HEK293 (cell line): ENCODE measurements around the gene CD84.

Experiments
- CTCF ChIA-PET: fragments of 350-600 bp; formaldehyde crosslinking; extraction: SDS; loops from one replicate; lab custom pipeline; 2021; ENCODE audit warnings: antibody characterized with exemption; lab: Yijun Ruan, JAX
- POLR2A ChIA-PET: fragments of 300-600 bp; formaldehyde crosslinking; extraction: SDS; loops from one replicate; lab custom pipeline; 2020; ENCODE audit warnings: antibody characterized with exemption, inconsistent platforms; lab: Yijun Ruan, JAX
- H3K27ac ChIP-seq: fragments of 200-500 bp; sonication (Bioruptor generic); 2 replicates; pipeline ENCODE4 v1.5.1; 2014; ENCODE audit warnings: low read depth, low read length, control low read depth, inconsistent platforms; ENCODE audit errors: extremely low read depth
- H3K36me3 ChIP-seq, 2 experiments: fragments of 200-500 bp in 1 of 2; sonication (Bioruptor generic) in 1 of 2; 1 replicate in 1 of 2; 2 replicates in 1 of 2; pipeline ENCODE4 v1.5.1; 2014 to 2017; ENCODE audit warnings: inconsistent platforms in 2 of 2, low read length in 2 of 2; ENCODE audit not compliant: control insufficient read depth in 2 of 2, insufficient read depth in 1 of 2
- H3K4me1 ChIP-seq: fragments of 200-500 bp; sonication (Bioruptor generic); 2 replicates; pipeline ENCODE4 v1.5.1; 2014; ENCODE audit warnings: mild to moderate bottlenecking, low read length, inconsistent platforms; ENCODE audit not compliant: control insufficient read depth, insufficient read depth
- H3K4me3 ChIP-seq: 2 replicates; pipeline ENCODE4 v1.5.1; 2011; ENCODE audit warnings: low read depth, mild to moderate bottlenecking, control low read depth, low read length, moderate library complexity
- H3K9me3 ChIP-seq: fragments of 200-500 bp; sonication (Bioruptor generic); 2 replicates; pipeline ENCODE4 v1.5.1; 2014; ENCODE audit warnings: low read depth, low read length, inconsistent platforms; ENCODE audit not compliant: control insufficient read depth, insufficient read depth
- GLIS1 ChIP-seq: fragments of 450-650 bp; formaldehyde crosslinking; IDR thresholded peaks from 2 replicates; pipeline ENCODE4 v1.5.1; 2016; ENCODE audit warnings: missing biosample characterization, missing genetic modification characterization
- GLIS2 ChIP-seq: fragments of 450-650 bp; formaldehyde crosslinking; IDR thresholded peaks from 2 replicates; pipeline ENCODE4 v1.5.1; 2016; ENCODE audit warnings: missing biosample characterization, missing genetic modification characterization
- HIC1 ChIP-seq: fragments of 450-650 bp; formaldehyde crosslinking; IDR thresholded peaks from 2 replicates; pipeline ENCODE4 v1.5.1; 2016; ENCODE audit warnings: missing biosample characterization, missing genetic modification characterization
- INSM2 ChIP-seq: fragments of 450-650 bp; formaldehyde crosslinking; IDR thresholded peaks from 2 replicates; pipeline ENCODE4 v1.5.1; 2016; ENCODE audit warnings: missing biosample characterization, missing genetic modification characterization
- KLF1 ChIP-seq: fragments of 450-650 bp; formaldehyde crosslinking; IDR thresholded peaks from 2 replicates; pipeline ENCODE4 v1.5.1; 2016; ENCODE audit warnings: missing biosample characterization, missing genetic modification characterization
- REPIN1 ChIP-seq: fragments of 450-650 bp; formaldehyde crosslinking; IDR thresholded peaks from 2 replicates; pipeline ENCODE4 v1.5.1; 2017; ENCODE audit warnings: missing biosample characterization, missing genetic modification characterization, low read depth
- SALL2 ChIP-seq: fragments of 450-650 bp; formaldehyde crosslinking; IDR thresholded peaks from 2 replicates; pipeline ENCODE4 v1.5.0; 2017; ENCODE audit warnings: missing biosample characterization, mild to moderate bottlenecking, missing genetic modification characterization, borderline replicate concordance
- SETDB1 ChIP-seq: IDR thresholded peaks from one replicate; pipeline ENCODE4 v1.6.1; 2017; ENCODE audit warnings: mild to moderate bottlenecking, low read length, moderate library complexity, mixed read lengths; ENCODE audit not compliant: insufficient read length
- WT1 ChIP-seq: fragments of 450-650 bp; formaldehyde crosslinking; IDR thresholded peaks from 2 replicates; pipeline ENCODE4 v1.5.1; 2016; ENCODE audit warnings: missing biosample characterization, missing genetic modification characterization
- ZFP69B ChIP-seq: fragments of 450-650 bp; formaldehyde crosslinking; IDR thresholded peaks from 2 replicates; pipeline ENCODE4 v1.5.1; 2016; ENCODE audit warnings: missing biosample characterization, missing genetic modification characterization
- ZNF112 ChIP-seq: fragments of 450-650 bp; formaldehyde crosslinking; IDR thresholded peaks from 2 replicates; pipeline ENCODE4 v1.5.0; 2017; ENCODE audit warnings: missing biosample characterization, missing genetic modification characterization
- ZNF133 ChIP-seq: fragments of 450-650 bp; formaldehyde crosslinking; IDR thresholded peaks from 2 replicates; pipeline ENCODE4 v1.5.1; 2016; ENCODE audit warnings: missing biosample characterization, missing genetic modification characterization
- ZNF221 ChIP-seq: fragments of 450-650 bp; formaldehyde crosslinking; IDR thresholded peaks from 2 replicates; pipeline ENCODE4 v1.5.1; 2017; ENCODE audit warnings: missing biosample characterization, missing genetic modification characterization, borderline replicate concordance
- ZNF239 ChIP-seq: fragments of 450-650 bp; formaldehyde crosslinking; IDR thresholded peaks from 2 replicates; pipeline ENCODE4 v1.5.1; 2016; ENCODE audit warnings: missing biosample characterization, missing genetic modification characterization
- ZNF350 ChIP-seq: fragments of 450-650 bp; formaldehyde crosslinking; IDR thresholded peaks from 2 replicates; pipeline ENCODE4 v1.5.0; 2017; ENCODE audit warnings: missing biosample characterization, mild to moderate bottlenecking, missing genetic modification characterization
- ZNF366 ChIP-seq: fragments of 450-650 bp; formaldehyde crosslinking; conservative IDR thresholded peaks from 2 replicates; pipeline ENCODE4 v1.5.1; 2016; ENCODE audit warnings: missing biosample characterization, missing genetic modification characterization
- ZNF433 ChIP-seq: fragments of 450-650 bp; formaldehyde crosslinking; IDR thresholded peaks from 2 replicates; pipeline ENCODE4 v1.5.1; 2016; ENCODE audit warnings: missing biosample characterization, missing genetic modification characterization, low read depth
- ZNF48 ChIP-seq: fragments of 450-650 bp; formaldehyde crosslinking; IDR thresholded peaks from 2 replicates; pipeline ENCODE4 v1.5.1; 2016; ENCODE audit warnings: missing biosample characterization, missing genetic modification characterization
- ZNF639 ChIP-seq: fragments of 450-650 bp; formaldehyde crosslinking; IDR thresholded peaks from 2 replicates; pipeline ENCODE4 v1.5.1; 2016; ENCODE audit warnings: missing biosample characterization, missing genetic modification characterization
- ZNF660 ChIP-seq: fragments of 450-650 bp; IDR thresholded peaks from 2 replicates; pipeline ENCODE4 v1.5.1; 2018; ENCODE audit warnings: missing biosample characterization, mild to moderate bottlenecking, missing genetic modification characterization
- ZNF768 ChIP-seq: fragments of 450-650 bp; formaldehyde crosslinking; IDR thresholded peaks from 2 replicates; pipeline ENCODE4 v1.5.1; 2018; ENCODE audit warnings: missing biosample characterization, mild to moderate bottlenecking, missing genetic modification characterization
- ZNF776 ChIP-seq: fragments of 450-650 bp; formaldehyde crosslinking; IDR thresholded peaks from 2 replicates; pipeline ENCODE4 v1.5.0; 2017; ENCODE audit warnings: missing biosample characterization, missing genetic modification characterization, borderline replicate concordance
- ZNF837 ChIP-seq: fragments of 450-650 bp; formaldehyde crosslinking; IDR thresholded peaks from 2 replicates; pipeline ENCODE4 v1.5.1; 2016; ENCODE audit warnings: missing biosample characterization, missing genetic modification characterization
- ZSCAN16 ChIP-seq: fragments of 450-650 bp; formaldehyde crosslinking; IDR thresholded peaks from 2 replicates; pipeline ENCODE4 v1.5.1; 2016; ENCODE audit warnings: missing biosample characterization, missing genetic modification characterization

The CD84 gene

DNA sequence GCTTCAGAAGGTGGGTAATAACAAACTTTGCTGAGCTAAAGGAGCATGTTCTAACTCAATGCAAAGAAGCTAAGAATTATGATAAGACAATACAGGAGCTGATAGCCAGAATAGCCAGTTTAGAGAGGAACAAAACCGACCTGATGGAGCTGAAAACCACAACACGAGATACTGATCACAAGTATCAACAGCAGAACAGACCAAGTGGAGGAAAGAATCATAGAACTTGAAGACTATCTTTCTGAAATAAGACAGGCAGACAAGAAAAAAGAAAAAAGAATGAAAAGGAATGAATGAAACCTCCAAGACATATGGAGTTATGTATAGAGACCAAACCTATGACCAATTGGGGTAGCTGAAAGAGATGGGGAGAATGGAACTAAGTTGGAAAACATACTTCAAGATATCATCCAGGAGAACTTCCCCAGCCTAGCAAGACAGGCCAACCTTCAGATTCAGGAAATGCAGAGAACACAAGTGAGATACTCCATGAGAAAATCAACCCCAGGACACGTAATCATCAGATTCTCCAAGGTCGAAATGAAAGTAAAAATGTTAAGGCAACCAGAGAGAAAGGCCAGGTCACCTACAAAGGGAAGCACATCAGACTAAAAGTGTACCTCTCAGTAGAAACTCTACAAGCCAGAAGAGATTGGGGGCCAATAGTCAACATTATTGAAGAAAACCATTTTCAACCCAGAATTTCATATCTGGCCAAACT, 20.5 kb downstream of the CD84 start:
- no peaks in the 10 kb centered on the region for H3K9me3 ChIP-seq
- H3K27ac ChIP-seq = no peak overlapping the region
- H3K4me3 ChIP-seq = no peak overlapping the region
- ChIA-PET POLR2A (no interaction called here), CTCF (no interaction called here)
- no peak for TF ChIP-seq ZNF639 (tag by site-specific recombination)
- H3K36me3 ChIP-seq = no peaks in the 10 kb centered on the region
- H3K4me1 ChIP-seq = no peaks in the 10 kb centered on the region

DNA sequence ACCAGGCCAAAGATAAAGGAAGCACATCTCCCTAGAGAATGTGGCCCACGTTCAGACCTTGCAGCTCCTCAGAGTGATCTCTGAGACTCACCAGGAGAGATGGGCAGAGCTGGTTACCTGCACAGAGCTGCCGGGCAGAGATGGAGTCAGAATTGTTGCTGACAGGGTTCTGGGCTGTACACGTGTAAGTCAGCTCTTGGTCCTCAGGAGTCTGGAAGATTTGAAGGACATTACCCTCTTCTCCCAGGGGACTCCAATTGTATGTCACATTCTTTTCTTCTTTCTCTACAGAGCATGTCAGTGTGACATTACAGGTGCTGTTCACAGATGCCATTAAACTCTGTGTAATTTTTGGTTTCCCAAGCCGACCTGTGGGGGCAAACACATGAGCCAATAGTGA, 25.5 kb downstream of the CD84 start:
- TF ChIP-seq ZNF776 (tag by site-specific recombination) (no peak), ZNF837 (no peak), WT1 (tag by site-specific recombination) (no peak), SALL2 (no peak), ZNF350 (tag by site-specific recombination) (no peak), ZNF48 (tag by site-specific recombination) (no peak), GLIS2 (no peak), ZNF660 (no peak), ZSCAN16 (tag by site-specific recombination) (no peak), SETDB1 (no peak), KLF1 (tag by site-specific recombination) (no peak)
- Histone ChIP-seq H3K27ac (no peak overlapping the region), H3K4me1 (no peaks in the 10 kb centered on the region), H3K4me3 (no peak overlapping the region), H3K9me3 (no peaks in the 10 kb centered on the region), H3K36me3 (no peaks in the 10 kb centered on the region)
- POLR2A ChIA-PET = no interaction called here
- CTCF ChIA-PET = interaction anchor here (1.7 kb wide), 1 partner anchor 10 kb away, joined by 6 read pairs; no protein-coding TSS in a partner anchor

DNA sequence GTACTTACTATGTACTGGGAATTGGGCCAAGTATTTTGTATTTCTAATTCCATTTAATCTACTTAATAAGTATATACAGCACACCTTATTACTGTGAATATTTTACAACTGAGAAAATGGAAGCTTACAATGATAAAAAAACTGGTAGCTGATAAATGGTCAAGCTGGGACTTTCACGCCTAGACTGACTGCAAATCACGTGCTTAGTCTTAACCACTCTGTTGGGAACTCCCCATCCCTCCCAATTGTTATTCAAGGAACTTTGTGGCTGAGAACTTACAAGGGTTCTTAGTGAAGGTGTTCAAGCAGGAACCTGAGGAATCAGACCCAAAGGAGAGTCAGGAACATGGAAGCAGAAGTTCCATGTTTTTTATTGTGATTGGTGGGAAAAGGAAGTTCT, 26.9 kb downstream of the CD84 start:
- no peaks in the 10 kb centered on the region for H3K36me3 ChIP-seq
- TF ChIP-seq ZNF239 (tag by site-specific recombination) = no peak
- TF ChIP-seq ZNF433 = no peak
- no peak for TF ChIP-seq INSM2
- TF ChIP-seq ZNF133 (tag by site-specific recombination) = no peak
- no peak for TF ChIP-seq ZNF221
- TF ChIP-seq REPIN1 (tag by site-specific recombination) = no peak
- TF ChIP-seq ZNF768 = no peak
- TF ChIP-seq ZFP69B (tag by site-specific recombination) = no peak
- no peak for TF ChIP-seq ZNF112
- TF ChIP-seq GLIS1 (tag by site-specific recombination) = no peak
- no peak for TF ChIP-seq HIC1 (tag by site-specific recombination)
- no peak for TF ChIP-seq ZNF366 (tag by site-specific recombination)
- TF ChIP-seq, all 188 proteins: peak for 0
- CTCF ChIA-PET = interaction anchor here (0.6 kb wide), 1 partner anchor 57 kb away, joined by 3 read pairs; no protein-coding TSS in a partner anchor
- POLR2A ChIA-PET = no interaction called here
- no peak overlapping the region for H3K27ac ChIP-seq
- no peak overlapping the region for H3K4me3 ChIP-seq
- no peaks in the 10 kb centered on the region for H3K9me3 ChIP-seq
- no peaks in the 10 kb centered on the region for H3K4me1 ChIP-seq
